Stomach (tissue), 9 donors: ENCODE data around the gene SERPINI1. TPM values are rescaled to one million over a fixed set of nuclear protein-coding genes. Genes with fewer than 3 reads are reported as not detected.
A peak's percentile ranks its signal among the peaks of the same experiment; 100 is the strongest.

Experiments
- DNase-seq, 2 donors: peaks; one replicate each; pipeline versions ENCODE4 v3.0.0 to v3.0.0-alpha.2; 2013 to 2019
- H3K27ac ChIP-seq, 5 donors: fragments of 200-600 bp in 4 of 5; sonication (generic) in 4 of 5; one replicate each; pipeline ENCODE4 v1.5.1; 2013 to 2019; ENCODE audit warnings: mild to moderate bottlenecking in 1 of 5, moderate library complexity in 1 of 5
- H3K27me3 ChIP-seq, 3 donors: fragments of 200-600 bp; sonication (generic); one replicate each; pipeline ENCODE4 v1.5.1; 2017 to 2019; ENCODE audit warnings: mixed run types in 1 of 3
- H3K36me3 ChIP-seq, 4 donors: fragments of 200-600 bp; sonication (generic); 1 replicate in 3 of 4; 2 replicates in 1 of 4; pipeline ENCODE4 v1.5.1; 2016 to 2019
- H3K4me1 ChIP-seq, 4 donors: fragments of 200-600 bp; sonication (generic); one replicate each; pipeline ENCODE4 v1.5.1; 2016 to 2019
- H3K4me3 ChIP-seq, 4 donors: fragments of 200-600 bp; sonication (generic) in 3 of 4; one replicate each; pipeline ENCODE4 v1.5.1; 2016 to 2019; ENCODE audit warnings: mild to moderate bottlenecking in 1 of 4
- H3K9me3 ChIP-seq, 4 donors: fragments of 200-600 bp; sonication (generic); one replicate each; pipeline ENCODE4 v1.5.1; 2016 to 2019
- CTCF ChIP-seq, 7 experiments: fragments of 450-650 bp in 4 of 7; fragments of 200-600 bp in 3 of 7; sonication (generic) in 3 of 7; IDR thresholded peaks; one replicate each; pipeline ENCODE4 v1.5.1; 2016 to 2019; ENCODE audit warnings: antibody characterized with exemption in 7 of 7, control low read depth in 2 of 7, mild to moderate bottlenecking in 1 of 7
- EP300 ChIP-seq: sonication (generic); formaldehyde crosslinking; IDR thresholded peaks from one replicate; pipeline ENCODE4 v1.6.1; 2017; ENCODE audit warnings: antibody characterized with exemption
- POLR2A ChIP-seq, 4 donors: fragments of 450-650 bp; IDR thresholded peaks; one replicate each; pipeline ENCODE4 v1.6.1; 2016; ENCODE audit warnings: antibody characterized with exemption in 4 of 4, control low read depth in 2 of 4, mild to moderate bottlenecking in 1 of 4, moderate library complexity in 1 of 4
- POLR2AphosphoS5 ChIP-seq, 3 donors: sonication (generic); formaldehyde crosslinking; IDR thresholded peaks; one replicate each; pipeline ENCODE4 v1.6.1; 2016; ENCODE audit warnings: antibody characterized with exemption in 3 of 3
- WGBS, 5 donors: extraction: QIAGEN DNeasy Blood & Tissue Kit in 3 of 5; methylation state at CpG; one replicate each; pipeline versions ENCODE4 v1.1.5 to v1.1.7; 2013 to 2018; 5-methylcytosine and 5-hydroxymethylcytosine counted together
- intact Hi-C: fragments of 100-400 bp; cut with DNase I; formaldehyde crosslinking; loops from one replicate; pipeline ENCODE4 v1.15.1; 2023; ENCODE audit warnings: low total_unique reads
- polyA plus RNA-seq, 3 donors: library from polyadenylated mRNA; stranded (reverse); fragments of 200-250 nt; gene quantifications; one replicate each; pipeline ENCODE4 v1.2.3, GENCODE V29; 2013
- total RNA-seq, 5 donors: library from RNA; depleted of rRNA; stranded (reverse); fragments of >200 nt; gene quantifications; one replicate each; pipeline versions ENCODE4 v1.1.0 to v1.2.3, GENCODE V29; 2014 to 2016
- donor health status: healthy with polysubstance abuse.
- donor health status: Bipolar disorder and iron deficiency.
- donor health status: healthy.

The SERPINI1 gene
- total and polyA plus RNA-seq, 8 donors, result 5.9 to 8.6 (median 6.4) TPM; not detected in 3

- Histone ChIP-seq H3K4me1 (peaks cover 19 to 65% (median 42%) of the 10 kb centered on the region in 4 donors), H3K27me3 (no peaks in the 10 kb centered on the region), H3K36me3 (no peaks in the 10 kb centered on the region), H3K4me3 (peak overlapping the region; percentile 79 to 93 (median 83)), H3K9me3 (no peaks in the 10 kb centered on the region), H3K27ac (peak overlapping the region; percentile 87 to 96 (median 94))
- TF ChIP-seq EP300, result no peak
- no peak for TF ChIP-seq POLR2AphosphoS5 (IDR thresholded peaks at IDR 0.05)
- no peak for TF ChIP-seq POLR2A (IDR thresholded peaks at IDR 0.05)
- no peak for TF ChIP-seq CTCF (IDR thresholded peaks at IDR 0.05)
- 0 to 1% (median 1%) methylated on average over 12 of the region's 12 CpGs for WGBS, 5 donors
- intact Hi-C loops, result no loop called here
- peak in 1 of 2 donors; percentile 50 for DNase-seq
Observed at GRCh38 chr3:167733961-167734497, 1.5 kb upstream of the SERPINI1 start.

GRCh38 chr3:167734498-167735232 lies 856 bp upstream of the SERPINI1 start, which contains the start of gene PDCD10:
Gene PDCD10, minus strand, starts transcription at chr3:167734892. Its CDS starts 14,735 bp downstream, at chr3:167720157.
- TF ChIP-seq EP300 (no peak), POLR2AphosphoS5 (IDR thresholded peaks at IDR 0.05) (peak; percentile 81 to 96 (median 91))
- H3K27ac ChIP-seq, result peak within 1 kb of the TSS; percentile 87 to 97 (median 94)
- intact Hi-C loops, result no loop called here
- no peaks in the 10 kb centered on the region for H3K36me3 ChIP-seq
- H3K27me3 ChIP-seq, result no peaks in the 10 kb centered on the region
- H3K4me3 ChIP-seq, result peak within 1 kb of the TSS; percentile 79 to 93 (median 83)
- peaks cover 19 to 59% (median 39%) of the 10 kb centered on the region in 4 donors for H3K4me1 ChIP-seq
- 0% methylated on average over 31 to 49 of the region's 49 CpGs for WGBS, 5 donors
- peak; percentile 98 to 99 for DNase-seq
- no peaks in the 10 kb centered on the region for H3K9me3 ChIP-seq

- Histone ChIP-seq H3K36me3 (no peaks in the 10 kb centered on the region), H3K27me3 (no peaks in the 10 kb centered on the region), H3K27ac (peak overlapping the region in 4 of 5 donors; percentile 87 to 96 (median 92)), H3K4me1 (peaks cover 19 to 42% (median 34%) of the 10 kb centered on the region in 4 donors), H3K9me3 (no peaks in the 10 kb centered on the region), H3K4me3 (peak overlapping the region; percentile 79 to 93 (median 83))
- TF ChIP-seq CTCF (IDR thresholded peaks at IDR 0.05) (no peak), POLR2AphosphoS5 (IDR thresholded peaks at IDR 0.05) (no peak), EP300 (no peak), POLR2A (IDR thresholded peaks at IDR 0.05) (no peak)
- intact Hi-C loops, result no loop called here
- DNase-seq, result no peak
- 11 to 19% (median 17%) methylated on average over 7 of the region's 7 CpGs for WGBS, 5 donors
Observed at GRCh38 chr3:167736264-167736787, 805 bp downstream of the SERPINI1 start.

- DNase-seq, result no peak
- intact Hi-C loops, result no loop called here
- Histone ChIP-seq H3K9me3 (no peaks in the 10 kb centered on the region), H3K27ac (no peak overlapping the region), H3K4me3 (no peak overlapping the region), H3K4me1 (peaks cover 19 to 37% (median 30%) of the 10 kb centered on the region in 4 donors), H3K27me3 (no peaks in the 10 kb centered on the region), H3K36me3 (no peaks in the 10 kb centered on the region)
- TF ChIP-seq CTCF (IDR thresholded peaks at IDR 0.05) (no peak), POLR2AphosphoS5 (IDR thresholded peaks at IDR 0.05) (no peak), POLR2A (IDR thresholded peaks at IDR 0.05) (no peak), EP300 (no peak)
- WGBS, 5 donors, result 69 to 81% (median 75%) methylated on average over 2 of the region's 2 CpGs
Observed at GRCh38 chr3:167736997-167737396, 1.5 kb downstream of the SERPINI1 start.
